AG04450 (cell line): ENCODE data around the gene SLAIN1. TPM values are rescaled to one million over a fixed set of nuclear protein-coding genes. Genes with fewer than 3 reads are reported as not detected.

ENCODE experiments used
- CTCF ChIA-PET: fragments of 300-600, 350-600 bp; formaldehyde crosslinking; extraction: SDS; loops from one replicate; lab custom pipeline; 2022; ENCODE audit warnings: antibody characterized with exemption, inconsistent platforms; lab: Charles Lee
- POLR2A ChIA-PET: fragments of 350-600 bp; formaldehyde crosslinking; extraction: SDS; loops from one replicate; lab custom pipeline; 2021; ENCODE audit warnings: antibody characterized with exemption, inconsistent platforms; lab: Yijun Ruan, JAX
- DNase-seq: peaks from one replicate; pipeline ENCODE4 v3.0.0-alpha.2; 2011; ENCODE audit warnings: low read depth, low spot score
- H3K27ac ChIP-seq: one replicate; pipeline ENCODE4 v1.5.1; 2012; ENCODE audit warnings: low read depth, low read length, control low read depth
- H3K27me3 ChIP-seq: one replicate; pipeline ENCODE4 v1.6.0; 2012; ENCODE audit warnings: low read length; ENCODE audit not compliant: control insufficient read depth, insufficient read depth
- H3K4me3 ChIP-seq: 2 replicates; pipeline ENCODE4 v1.5.1; 2011; ENCODE audit warnings: mild to moderate bottlenecking, low read depth, low read length, control low read depth
- H3K9me3 ChIP-seq: 2 replicates; pipeline ENCODE4 v1.5.1; 2012; ENCODE audit warnings: low read length; ENCODE audit not compliant: control insufficient read depth, insufficient read depth
- CTCF ChIP-seq: IDR thresholded peaks from 2 replicates; pipeline ENCODE4 v1.5.1; 2011; ENCODE audit warnings: low read depth, low read length, control low read depth, inconsistent platforms
- polyA plus RNA-seq: library from polyadenylated mRNA; depleted of rRNA; stranded (reverse); fragments of >200 nt; gene quantifications from 2 replicates; pipeline ENCODE4 v1.2.3, GENCODE V29; 2011

SLAIN1 gene
- polyA plus RNA-seq, 1 experiment: 0.24 TPM

- H3K4me3 ChIP-seq: no peak overlapping the region
- ChIA-PET POLR2A (no interaction called here), CTCF (no interaction called here)
- no peak for TF ChIP-seq CTCF
- no peak overlapping the region for H3K27ac ChIP-seq
- DNase-seq: no peak
- peaks cover 11% of the 10 kb centered on the region for H3K9me3 ChIP-seq
- H3K27me3 ChIP-seq: no peaks in the 10 kb centered on the region
Measured at GRCh38 chr13:77789376-77789775, 91.9 kb downstream of the SLAIN1 start.

GRCh38 chr13:77800219-77800618, 102.7 kb downstream of the SLAIN1 start:
- no peak for DNase-seq
- Histone ChIP-seq H3K4me3 (no peak overlapping the region), H3K9me3 (no peaks in the 10 kb centered on the region), H3K27ac (no peak overlapping the region), H3K27me3 (no peaks in the 10 kb centered on the region)
- ChIA-PET CTCF (no interaction called here), POLR2A (no interaction called here)
- no peak for TF ChIP-seq CTCF

GRCh38 chr13:77806518-77806917, 109.0 kb downstream of the SLAIN1 start:
- Histone ChIP-seq H3K27me3 (no peaks in the 10 kb centered on the region), H3K27ac (no peak overlapping the region), H3K4me3 (no peak overlapping the region), H3K9me3 (no peaks in the 10 kb centered on the region)
- CTCF ChIA-PET: interaction anchor here (2.2 kb wide), 1 partner anchor 315 kb away, joined by 10 read pairs; no protein-coding TSS in a partner anchor
- no peak for TF ChIP-seq CTCF
- DNase-seq: no peak
- POLR2A ChIA-PET: no interaction called here

- Histone ChIP-seq H3K27me3 (no peaks in the 10 kb centered on the region), H3K4me3 (no peak overlapping the region), H3K27ac (no peak overlapping the region), H3K9me3 (no peaks in the 10 kb centered on the region)
- CTCF ChIA-PET: interaction anchor here (1.3 to 2.2 kb wide), 2 partner anchors 313 to 314 kb away, joined by 9 to 10 read pairs; no protein-coding TSS in a partner anchor
- POLR2A ChIA-PET: no interaction called here
- no peak for TF ChIP-seq CTCF
- no peak for DNase-seq
Measured at GRCh38 chr13:77807431-77808135, 110.1 kb downstream of the SLAIN1 start.

GRCh38 chr13:77810430-77810829, 112.9 kb downstream of the SLAIN1 start:
- Histone ChIP-seq H3K27me3 (no peaks in the 10 kb centered on the region), H3K27ac (no peak overlapping the region), H3K9me3 (no peaks in the 10 kb centered on the region), H3K4me3 (no peak overlapping the region)
- POLR2A ChIA-PET: no interaction called here
- CTCF ChIA-PET: interaction anchor here (0.6 to 1.9 kb wide), 14 partner anchors 9 to 799 kb away, joined by 3 to 22 read pairs (median 4); no protein-coding TSS in a partner anchor
- peak; percentile 65 for TF ChIP-seq CTCF
- DNase-seq: no peak
